Activated B cell treated with CpG ODN at 0.5 μM for 24 hours (primary cell): Measurements from ENCODE around the gene RHEB. TPM values are rescaled to one million over a fixed set of nuclear protein-coding genes. Genes with fewer than 3 reads are reported as not detected.

Experiments
- ATAC-seq: fragments of 200-7000 bp; cut with Tn5 transposase; one replicate; pipeline ENCODE4 v1.10.0; 2021; ENCODE audit warnings: low read depth, mild to moderate bottlenecking, moderate library complexity
- CTCF ChIA-PET: fragments of 350-600 bp; sonication (Branson Sonifier 250); formaldehyde crosslinking; loops from one replicate; lab custom pipeline; 2021; ENCODE audit warnings: antibody characterized with exemption; lab: Charles Lee
- POLR2A ChIA-PET: fragments of 350-600 bp; sonication (Branson Sonifier 250); formaldehyde crosslinking; loops from one replicate; lab custom pipeline; 2021; ENCODE audit warnings: antibody characterized with exemption; lab: Charles Lee
- DNase-seq: peaks from one replicate; pipeline ENCODE4 v3.0.0; 2022
- H3K27ac Mint-ChIP-seq: one replicate; pipeline ENCODE4 v1.8.0; 2020; ENCODE audit warnings: mixed read lengths
- H3K27me3 Mint-ChIP-seq: one replicate; pipeline ENCODE4 v1.8.0; 2021; ENCODE audit warnings: mixed read lengths
- H3K36me3 Mint-ChIP-seq: one replicate; pipeline ENCODE4 v1.8.0; 2021; ENCODE audit warnings: low read depth, mixed read lengths
- H3K4me1 Mint-ChIP-seq: one replicate; pipeline ENCODE4 v1.8.0; 2021; ENCODE audit warnings: mixed read lengths
- H3K4me3 Mint-ChIP-seq: one replicate; pipeline ENCODE4 v1.8.0; 2020; ENCODE audit warnings: mild to moderate bottlenecking, mixed read lengths
- H3K9me3 Mint-ChIP-seq: one replicate; pipeline ENCODE4 v1.8.0; 2020; ENCODE audit warnings: mixed read lengths
- CTCF ChIP-seq: fragments of 200-600 bp; IDR thresholded peaks from one replicate; pipeline ENCODE4 v1.8.0; 2022; ENCODE audit warnings: antibody characterized with exemption, mild to moderate bottlenecking
- intact Hi-C: fragments of 100-400 bp; cut with micrococcal nuclease; formaldehyde crosslinking; loops from one replicate; pipeline ENCODE4 v1.15.1; 2024
- total RNA-seq: library from RNA; stranded (reverse); gene quantifications from 2 replicates; pipeline ENCODE4 v1.2.3, GENCODE V29; 2022

The RHEB gene
- total RNA-seq, 1 donor from 2014 or later = 32.8 TPM

- CTCF ChIA-PET = no interaction called here
- intact Hi-C loops = no loop called here
- POLR2A ChIA-PET = no interaction called here
- peaks cover 15% of the 10 kb centered on the region for H3K4me1 Mint-ChIP-seq
- no peak for TF ChIP-seq CTCF
- H3K9me3 Mint-ChIP-seq = no peaks in the 10 kb centered on the region
- H3K4me3 Mint-ChIP-seq = no peak overlapping the region
- no peaks in the 10 kb centered on the region for H3K27me3 Mint-ChIP-seq
- no peak for ATAC-seq
- no peak for DNase-seq
- no peak overlapping the region for H3K27ac Mint-ChIP-seq
- H3K36me3 Mint-ChIP-seq = peaks cover 94% of the 10 kb centered on the region
Measured at GRCh38 chr7:151486074-151486473, 33.6 kb downstream of the RHEB start.

GRCh38 chr7:151484971-151485707, 34.6 kb downstream of the RHEB start:
- no peaks in the 10 kb centered on the region for H3K9me3 Mint-ChIP-seq
- H3K36me3 Mint-ChIP-seq = peaks cover 89% of the 10 kb centered on the region
- peaks cover 15% of the 10 kb centered on the region for H3K4me1 Mint-ChIP-seq
- no peak overlapping the region for H3K27ac Mint-ChIP-seq
- DNase-seq (no peak), ATAC-seq (peak; percentile 37)
- no peak for TF ChIP-seq CTCF
- ChIA-PET CTCF (no interaction called here), POLR2A (no interaction called here)
- no peaks in the 10 kb centered on the region for H3K27me3 Mint-ChIP-seq
- intact Hi-C loops = no loop called here
- H3K4me3 Mint-ChIP-seq = no peak overlapping the region

- H3K4me3 Mint-ChIP-seq = no peak overlapping the region
- peaks cover 15% of the 10 kb centered on the region for H3K4me1 Mint-ChIP-seq
- TF ChIP-seq CTCF = no peak
- DNase-seq = no peak
- CTCF ChIA-PET = no interaction called here
- peaks cover 83% of the 10 kb centered on the region for H3K36me3 Mint-ChIP-seq
- POLR2A ChIA-PET = interaction anchor here (1.5 kb wide), 1 partner anchor 36 kb away, joined by 3 read pairs; the partner anchor contains the start of gene RHEB
- intact Hi-C loops = no loop called here
- ATAC-seq = no peak
- H3K9me3 Mint-ChIP-seq = no peaks in the 10 kb centered on the region
- H3K27me3 Mint-ChIP-seq = no peaks in the 10 kb centered on the region
- H3K27ac Mint-ChIP-seq = no peak overlapping the region
Measured at GRCh38 chr7:151483711-151483983, 36.0 kb downstream of the RHEB start.

DNA sequence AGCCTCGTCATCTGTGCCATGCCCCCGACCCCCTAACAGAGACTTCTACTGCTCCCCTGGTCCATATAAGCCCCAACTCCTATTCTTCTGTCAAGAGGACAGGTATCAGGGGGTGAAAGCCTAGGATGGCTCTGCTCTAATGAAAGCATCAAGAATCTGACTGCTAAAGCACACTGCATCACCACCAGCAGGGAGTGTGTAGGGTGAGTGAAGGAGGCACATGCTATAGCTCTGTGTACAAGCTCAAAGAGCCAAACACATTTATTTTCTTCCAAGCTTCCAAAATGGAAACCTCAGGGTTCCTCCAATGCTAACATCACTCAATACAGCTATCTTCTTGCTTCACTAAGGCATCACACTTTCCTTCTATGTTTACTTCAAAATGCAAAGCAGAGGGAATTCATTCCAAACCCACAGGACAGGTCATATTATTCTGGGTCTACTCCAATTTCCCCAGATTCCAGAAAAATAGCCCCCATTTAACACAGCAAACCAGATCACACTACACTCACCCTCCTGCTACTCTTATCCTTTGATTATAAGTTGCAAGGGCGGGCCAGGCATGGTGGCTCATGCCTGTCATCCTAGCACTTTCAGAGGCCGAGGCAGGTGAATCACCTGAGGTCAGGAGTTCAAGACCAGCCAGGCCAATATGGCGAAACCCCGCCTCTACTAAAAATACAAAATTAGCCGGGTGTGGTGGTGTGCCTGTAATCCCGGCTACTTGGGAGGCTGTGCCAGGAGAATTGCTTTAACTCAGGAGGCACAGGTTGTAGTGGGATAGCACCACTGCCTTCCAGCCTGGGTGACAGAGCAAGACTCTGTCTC, 36.6 kb downstream of the RHEB start:
- no peak overlapping the region for H3K27ac Mint-ChIP-seq
- ChIA-PET CTCF (no interaction called here), POLR2A (interaction anchor here (1.5 kb wide), 1 partner anchor 37 kb away, joined by 3 read pairs; the partner anchor contains the start of gene RHEB)
- peaks cover 15% of the 10 kb centered on the region for H3K4me1 Mint-ChIP-seq
- H3K27me3 Mint-ChIP-seq = no peaks in the 10 kb centered on the region
- H3K4me3 Mint-ChIP-seq = no peak overlapping the region
- no peaks in the 10 kb centered on the region for H3K9me3 Mint-ChIP-seq
- no peak for TF ChIP-seq CTCF
- intact Hi-C loops = no loop called here
- no peak for DNase-seq
- ATAC-seq = no peak
- peaks cover 78% of the 10 kb centered on the region for H3K36me3 Mint-ChIP-seq

- CTCF ChIA-PET = no interaction called here
- intact Hi-C loops = no loop called here
Measured at GRCh38 chr7:151481650-151482505, 37.8 kb downstream of the RHEB start.

More at GRCh38 chr7:151481650-151482505, 37.8 kb downstream of the RHEB start:
- no peak for TF ChIP-seq CTCF
- POLR2A ChIA-PET = no interaction called here
- DNase-seq (no peak), ATAC-seq (no peak)
- no peak overlapping the region for H3K27ac Mint-ChIP-seq
- no peaks in the 10 kb centered on the region for H3K9me3 Mint-ChIP-seq
- H3K36me3 Mint-ChIP-seq = peaks cover 74% of the 10 kb centered on the region
- H3K4me3 Mint-ChIP-seq = no peak overlapping the region
- no peaks in the 10 kb centered on the region for H3K27me3 Mint-ChIP-seq
- H3K4me1 Mint-ChIP-seq = peaks cover 15% of the 10 kb centered on the region
